DND-41 (cell line): ENCODE results near the gene CD7.

Experiments
- ATAC-seq: fragments of 200-7000 bp; cut with Tn5 transposase; 3 replicates; pipeline ENCODE4 v1.9.1; 2021; ENCODE audit warnings: low read depth; ENCODE audit not compliant: insufficient read depth
- DNase-seq: peaks from one replicate; pipeline ENCODE4 v3.0.0-alpha.2; 2020
- H2AFZ ChIP-seq: 2 replicates; pipeline ENCODE4 v1.6.0; 2012; ENCODE audit warnings: low read depth, low read length
- H3K27ac ChIP-seq: 2 replicates; pipeline ENCODE4 v1.5.1; 2012; ENCODE audit warnings: low read length, inconsistent platforms
- H3K27me3 ChIP-seq: fragments of 200-600 bp; sonication (generic); 2 replicates; pipeline ENCODE4 v1.6.0; 2012; ENCODE audit warnings: low read length, mild to moderate bottlenecking, inconsistent platforms; ENCODE audit not compliant: insufficient read depth, poor library complexity
- H3K36me3 ChIP-seq: 2 replicates; pipeline ENCODE4 v1.5.1; 2012; ENCODE audit warnings: low read length, inconsistent platforms; ENCODE audit not compliant: insufficient read depth
- H3K4me1 ChIP-seq: 2 replicates; pipeline ENCODE4 v1.5.1; 2012; ENCODE audit warnings: mild to moderate bottlenecking, low read length; ENCODE audit not compliant: insufficient read depth
- H3K4me2 ChIP-seq: 2 replicates; pipeline ENCODE4 v1.6.0; 2012; ENCODE audit warnings: mild to moderate bottlenecking, moderate library complexity, low read length, inconsistent platforms; ENCODE audit not compliant: insufficient read depth
- H3K4me3 ChIP-seq, 2 experiments: fragments of 200-600 bp in 1 of 2; shearing (Covaris generic) in 1 of 2; 2 replicates each; pipeline ENCODE4 v1.5.1; 2012 to 2016; ENCODE audit warnings: inconsistent platforms in 2 of 2, low read length in 2 of 2, mild to moderate bottlenecking in 2 of 2, low read depth in 1 of 2, moderate library complexity in 1 of 2
- H3K79me2 ChIP-seq: 2 replicates; pipeline ENCODE4 v1.6.0; 2012; ENCODE audit warnings: low read length, inconsistent platforms; ENCODE audit not compliant: insufficient read depth
- H3K9ac ChIP-seq: 2 replicates; pipeline ENCODE4 v1.6.0; 2012; ENCODE audit warnings: low read depth, mild to moderate bottlenecking, inconsistent platforms, low read length, moderate library complexity
- H3K9me3 ChIP-seq: 2 replicates; pipeline ENCODE4 v1.5.1; 2012; ENCODE audit warnings: low read length, moderate library complexity, mild to moderate bottlenecking, inconsistent platforms; ENCODE audit not compliant: insufficient read depth, severe bottlenecking
- H4K20me1 ChIP-seq: 2 replicates; pipeline ENCODE4 v1.6.0; 2012; ENCODE audit warnings: low read length; ENCODE audit not compliant: insufficient read depth
- EZH2 ChIP-seq: IDR thresholded peaks from 3 replicates; pipeline ENCODE4 v1.6.1; 2012; ENCODE audit warnings: borderline replicate concordance, low read depth, mild to moderate bottlenecking, moderate library complexity, low read length, inconsistent platforms; ENCODE audit not compliant: severe bottlenecking
- TF ChIP-seq, protein P1 (sequence below): IDR thresholded peaks from 2 replicates; pipeline ENCODE4 v1.5.1; 2012; ENCODE audit warnings: borderline replicate concordance, low read length, moderate library complexity, mild to moderate bottlenecking; ENCODE audit not compliant: poor library complexity, severe bottlenecking; ENCODE audit errors: extremely low read depth

Gene CD7

DNA sequence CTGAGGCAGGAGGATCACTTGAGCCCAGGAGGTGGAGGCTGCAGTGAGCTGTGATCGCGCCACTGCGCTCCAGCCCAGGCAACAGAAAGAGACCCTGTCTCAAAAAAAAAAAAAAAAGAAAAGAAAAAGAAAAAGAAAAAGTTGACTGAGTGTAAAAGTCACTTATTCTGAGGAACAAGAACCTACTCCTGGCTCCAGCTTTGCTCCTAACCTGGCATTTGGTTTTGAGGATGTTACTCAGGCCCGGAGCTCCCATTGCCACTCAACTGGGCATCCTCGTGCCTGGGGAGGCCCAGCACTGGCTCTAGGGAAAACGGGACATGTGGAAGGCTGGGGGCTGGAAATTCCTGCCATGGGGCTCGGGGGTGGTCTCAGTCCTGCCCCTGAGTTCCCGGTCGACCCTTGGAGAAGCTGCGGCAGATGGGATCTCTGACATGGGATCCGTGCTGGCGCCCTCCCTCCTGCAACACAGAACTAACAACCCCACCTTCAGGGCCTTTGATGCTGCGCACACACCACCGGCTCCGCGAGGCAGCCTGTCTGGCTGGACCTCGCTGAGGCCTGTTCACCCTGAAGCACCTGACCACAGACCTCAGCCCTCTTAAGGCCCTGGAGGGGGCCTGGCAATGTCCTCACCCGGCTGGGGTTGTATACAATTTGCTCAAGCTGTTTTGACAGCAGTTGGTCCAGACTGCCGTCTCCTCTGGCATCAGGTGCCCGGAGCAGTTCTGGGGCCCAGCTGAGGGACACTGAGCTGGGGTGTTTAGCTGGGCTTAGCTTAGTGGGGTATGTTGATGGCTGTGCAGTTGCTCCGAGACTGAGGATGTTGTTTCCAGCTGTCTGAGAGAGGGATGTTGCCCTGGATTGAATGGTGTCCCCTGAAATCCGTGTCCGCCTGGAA is 12.3 kb downstream of the CD7 start:
- H3K4me3 ChIP-seq: no peak overlapping the region
- no peak for ATAC-seq

DNA sequence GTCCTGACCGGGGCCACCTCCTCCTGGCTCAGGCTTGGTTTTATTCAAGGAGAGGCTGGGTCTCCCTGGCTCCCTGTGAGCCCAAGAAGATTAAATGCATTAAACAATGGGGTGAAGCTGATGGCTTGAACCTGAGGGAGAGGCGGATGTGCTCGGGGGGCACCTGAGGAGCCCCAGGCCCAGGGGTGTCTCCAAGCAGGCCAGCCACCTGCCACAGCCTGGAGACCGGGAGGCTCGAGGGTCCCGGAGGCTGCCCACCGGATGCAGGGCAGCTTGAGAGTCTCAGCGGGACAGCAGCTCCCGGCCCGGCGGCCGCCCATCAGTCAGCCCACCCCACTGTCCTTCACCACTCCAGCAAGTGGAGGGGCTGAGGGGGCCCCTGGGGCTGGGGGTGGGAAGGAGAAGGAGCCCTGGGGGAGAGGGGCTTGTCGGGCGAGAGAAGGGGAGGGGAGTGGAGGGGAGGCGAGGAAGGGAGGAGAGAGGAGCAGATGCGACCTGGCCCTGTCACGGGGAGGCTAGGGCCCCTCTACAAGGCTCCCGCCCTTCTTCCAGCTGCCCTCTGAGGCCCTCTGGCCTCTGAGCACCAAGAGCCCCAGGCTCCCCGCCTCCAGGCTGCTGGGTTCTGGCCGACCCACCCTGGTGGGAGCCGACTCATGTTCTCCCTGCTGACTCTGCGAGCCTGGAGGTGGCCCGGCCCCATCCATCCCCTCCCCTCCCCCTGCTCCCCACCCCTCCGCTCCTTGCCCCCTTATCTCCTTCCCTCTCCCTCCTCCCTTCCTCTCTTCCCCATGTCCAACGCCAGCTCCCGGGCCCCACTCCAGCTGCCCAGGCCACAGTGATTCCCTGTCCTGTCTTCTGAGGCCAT is 13.2 kb downstream of the CD7 start:
- H3K36me3 ChIP-seq: no peaks in the 10 kb centered on the region
- peaks cover 82% of the 10 kb centered on the region for H3K4me1 ChIP-seq
- H3K79me2 ChIP-seq: 0 out of 2 replicates have a peak, but pooled peaks cover under 1% of the 10 kb centered on the region
- H3K4me2 ChIP-seq: peak overlapping the region; percentile 88
- peak overlapping the region in 1 of 2 experiments; percentile 57; a peak in 1 of 4 replicates for H3K4me3 ChIP-seq
- no peaks in the 10 kb centered on the region for H4K20me1 ChIP-seq
- no peaks in the 10 kb centered on the region for H3K27me3 ChIP-seq
- peak overlapping the region; percentile 76 for H3K9ac ChIP-seq
- TF ChIP-seq EZH2: no peak
- TF ChIP-seq, protein P1, sequence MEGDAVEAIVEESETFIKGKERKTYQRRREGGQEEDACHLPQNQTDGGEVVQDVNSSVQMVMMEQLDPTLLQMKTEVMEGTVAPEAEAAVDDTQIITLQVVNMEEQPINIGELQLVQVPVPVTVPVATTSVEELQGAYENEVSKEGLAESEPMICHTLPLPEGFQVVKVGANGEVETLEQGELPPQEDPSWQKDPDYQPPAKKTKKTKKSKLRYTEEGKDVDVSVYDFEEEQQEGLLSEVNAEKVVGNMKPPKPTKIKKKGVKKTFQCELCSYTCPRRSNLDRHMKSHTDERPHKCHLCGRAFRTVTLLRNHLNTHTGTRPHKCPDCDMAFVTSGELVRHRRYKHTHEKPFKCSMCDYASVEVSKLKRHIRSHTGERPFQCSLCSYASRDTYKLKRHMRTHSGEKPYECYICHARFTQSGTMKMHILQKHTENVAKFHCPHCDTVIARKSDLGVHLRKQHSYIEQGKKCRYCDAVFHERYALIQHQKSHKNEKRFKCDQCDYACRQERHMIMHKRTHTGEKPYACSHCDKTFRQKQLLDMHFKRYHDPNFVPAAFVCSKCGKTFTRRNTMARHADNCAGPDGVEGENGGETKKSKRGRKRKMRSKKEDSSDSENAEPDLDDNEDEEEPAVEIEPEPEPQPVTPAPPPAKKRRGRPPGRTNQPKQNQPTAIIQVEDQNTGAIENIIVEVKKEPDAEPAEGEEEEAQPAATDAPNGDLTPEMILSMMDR: no peak
- DNase-seq (peak; percentile 70), ATAC-seq (no peak; the same call in 1 of the 3 replicates)
- peak overlapping the region; percentile 99 for H3K27ac ChIP-seq
- H2AFZ ChIP-seq: no peak overlapping the region
- no peaks in the 10 kb centered on the region for H3K9me3 ChIP-seq

More for the DNA sequence above, 12.3 kb downstream of the CD7 start:
- Histone ChIP-seq H3K27me3 (no peaks in the 10 kb centered on the region), H3K4me1 (peaks cover 73% of the 10 kb centered on the region), H3K27ac (peak overlapping the region; percentile 99), H3K79me2 (no peaks in the 10 kb centered on the region), H2AFZ (no peak overlapping the region), H4K20me1 (no peaks in the 10 kb centered on the region), H3K4me2 (no peak overlapping the region), H3K9me3 (no peaks in the 10 kb centered on the region), H3K36me3 (no peaks in the 10 kb centered on the region), H3K9ac (peak overlapping the region; percentile 10; the same call in 1 of the 2 replicates)
- peak; percentile 55 for DNase-seq
- no peak for TF ChIP-seq EZH2
- TF ChIP-seq, protein P1: no peak

DNA sequence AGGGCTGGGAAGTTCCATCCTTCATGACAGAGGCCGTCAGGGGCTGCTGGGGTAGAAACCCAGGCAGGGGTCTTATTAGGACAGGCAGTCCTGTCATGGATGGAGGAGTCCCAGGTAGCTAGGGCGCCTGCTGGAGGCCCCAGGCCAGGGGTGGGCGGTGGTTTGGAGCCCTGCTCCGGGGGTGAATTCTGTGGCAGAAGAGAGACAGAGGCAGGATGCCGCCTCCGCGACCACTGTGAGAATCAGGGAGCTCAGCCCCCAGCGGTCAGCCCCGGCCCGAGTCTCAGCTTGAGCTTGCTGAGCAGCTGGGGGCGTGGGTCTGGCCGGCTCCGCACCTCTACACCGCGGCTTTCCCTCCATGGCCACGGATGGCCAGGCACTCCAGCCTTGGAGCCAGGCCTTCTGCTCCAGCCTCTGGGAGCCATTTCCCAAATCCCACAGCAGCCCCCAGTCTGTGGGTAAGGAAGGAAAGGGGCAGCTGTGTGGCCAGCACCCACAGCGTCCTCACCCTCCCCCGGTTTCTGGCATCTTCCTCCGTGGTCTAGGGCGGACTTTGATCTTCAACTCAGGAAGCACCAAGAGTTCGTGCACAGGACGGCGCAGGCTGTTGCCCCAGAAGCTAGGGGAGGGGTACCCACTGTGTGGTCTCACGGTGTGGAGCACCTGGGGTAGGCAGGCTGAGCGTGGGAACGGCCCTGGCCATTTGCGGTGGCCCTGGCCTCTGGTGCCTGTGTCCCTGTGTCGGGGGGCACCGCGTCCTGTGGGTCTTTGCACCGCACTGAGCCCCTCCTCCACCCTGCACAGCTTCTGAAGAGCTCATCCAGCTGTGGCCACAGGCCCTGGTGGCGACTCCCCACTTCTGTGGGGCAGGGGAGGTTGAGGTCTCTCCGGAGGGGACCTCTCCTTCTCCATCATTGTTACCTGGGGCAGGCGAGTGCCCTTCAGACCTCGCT is 14.1 kb downstream of the CD7 start:
- DNase-seq (peak; percentile 90), ATAC-seq (peak; percentile 45)
- Histone ChIP-seq H3K4me1 (peaks cover 91% of the 10 kb centered on the region), H3K36me3 (no peaks in the 10 kb centered on the region), H3K9me3 (no peaks in the 10 kb centered on the region), H3K4me2 (peak overlapping the region; percentile 88), H3K27me3 (no peaks in the 10 kb centered on the region), H4K20me1 (no peaks in the 10 kb centered on the region), H3K79me2 (peaks cover 8% of the 10 kb centered on the region; the same call in 1 of the 2 replicates), H3K4me3 (peak overlapping the region in 1 of 2 experiments; percentile 57; a peak in 3 of 4 replicates), H3K9ac (peak overlapping the region; percentile 76), H2AFZ (no peak overlapping the region), H3K27ac (peak overlapping the region; percentile 99)
- TF ChIP-seq, protein P1: peak; percentile 2
- TF ChIP-seq EZH2: no peak
